Measurements from ENCODE around the gene CALM1.

- TF ChIP-seq EP300 (IDR thresholded peaks at IDR 0.05): no peak
- TF ChIP-seq, protein P1, sequence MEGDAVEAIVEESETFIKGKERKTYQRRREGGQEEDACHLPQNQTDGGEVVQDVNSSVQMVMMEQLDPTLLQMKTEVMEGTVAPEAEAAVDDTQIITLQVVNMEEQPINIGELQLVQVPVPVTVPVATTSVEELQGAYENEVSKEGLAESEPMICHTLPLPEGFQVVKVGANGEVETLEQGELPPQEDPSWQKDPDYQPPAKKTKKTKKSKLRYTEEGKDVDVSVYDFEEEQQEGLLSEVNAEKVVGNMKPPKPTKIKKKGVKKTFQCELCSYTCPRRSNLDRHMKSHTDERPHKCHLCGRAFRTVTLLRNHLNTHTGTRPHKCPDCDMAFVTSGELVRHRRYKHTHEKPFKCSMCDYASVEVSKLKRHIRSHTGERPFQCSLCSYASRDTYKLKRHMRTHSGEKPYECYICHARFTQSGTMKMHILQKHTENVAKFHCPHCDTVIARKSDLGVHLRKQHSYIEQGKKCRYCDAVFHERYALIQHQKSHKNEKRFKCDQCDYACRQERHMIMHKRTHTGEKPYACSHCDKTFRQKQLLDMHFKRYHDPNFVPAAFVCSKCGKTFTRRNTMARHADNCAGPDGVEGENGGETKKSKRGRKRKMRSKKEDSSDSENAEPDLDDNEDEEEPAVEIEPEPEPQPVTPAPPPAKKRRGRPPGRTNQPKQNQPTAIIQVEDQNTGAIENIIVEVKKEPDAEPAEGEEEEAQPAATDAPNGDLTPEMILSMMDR (IDR thresholded peaks at IDR 0.05): no peak
These were observed 6.2 kb downstream of the CALM1 start for GRCh38 chr14:90403065-90403464.
